H1 (cell line): ENCODE data around the gene PLCZ1. TPM values are rescaled to one million over a fixed set of nuclear protein-coding genes. Genes with fewer than 3 reads are reported as not detected.

ENCODE experiments used
- CTCF ChIA-PET: fragments of 300-600 bp; sonication (Branson Sonifier 250); formaldehyde crosslinking; loops from one replicate; lab custom pipeline; 2021; ENCODE audit not compliant: partially characterized antibody; lab: Charles Lee
- POLR2A ChIA-PET: fragments of 300-600 bp; sonication (Branson Sonifier 250); formaldehyde crosslinking; loops from one replicate; lab custom pipeline; 2021; ENCODE audit warnings: inconsistent platforms; ENCODE audit not compliant: partially characterized antibody; lab: Charles Lee
- DNase-seq, 2 experiments: peaks; one replicate each; pipeline versions ENCODE4 v3.0.0 to v3.0.0-alpha.2; 2010 to 2022; ENCODE audit warnings: low spot score in 2 of 2, low read depth in 1 of 2, mixed read lengths in 1 of 2
- FAIRE-seq: peaks from 2 replicates; lab custom pipeline; 2011; peaks lifted over from hg19 to GRCh38; lab: Jason Lieb, UNC
- H2AFZ ChIP-seq: 2 replicates; pipeline ENCODE4 v1.8.1; 2012; ENCODE audit warnings: low read length, inconsistent platforms
- H2AK5ac ChIP-seq: 2 replicates; pipeline ENCODE4 v1.6.1; 2013; ENCODE audit warnings: low read depth, low read length
- H2BK120ac ChIP-seq: replicated peaks from 2 replicates; pipeline ENCODE3; 2013; ENCODE audit warnings: low read depth, low read length, inconsistent platforms
- H2BK12ac ChIP-seq: 2 replicates; pipeline ENCODE4 v1.6.1; 2013; ENCODE audit warnings: low read depth, low read length
- H2BK15ac ChIP-seq: 2 replicates; pipeline ENCODE4 v1.6.1; 2013; ENCODE audit warnings: low read length
- H2BK20ac ChIP-seq: 2 replicates; pipeline ENCODE4 v1.6.1; 2013; ENCODE audit warnings: low read length
- H2BK5ac ChIP-seq: 2 replicates; pipeline ENCODE4 v1.6.1; 2013; ENCODE audit warnings: low read depth, low read length
- H3K14ac ChIP-seq: 2 replicates; pipeline ENCODE4 v1.6.1; 2013; ENCODE audit warnings: inconsistent platforms; ENCODE audit not compliant: insufficient read length
- H3K18ac ChIP-seq: 2 replicates; pipeline ENCODE4 v1.6.1; 2013; ENCODE audit warnings: low read length; ENCODE audit errors: extremely low read depth
- H3K23ac ChIP-seq: 2 replicates; pipeline ENCODE4 v1.6.1; 2013; ENCODE audit warnings: inconsistent platforms; ENCODE audit not compliant: insufficient read length
- H3K23me2 ChIP-seq: 2 replicates; pipeline ENCODE4 v1.6.1; 2013; ENCODE audit warnings: low read depth, low read length
- H3K27ac ChIP-seq: 2 replicates; pipeline ENCODE4 v1.6.1; 2011; ENCODE audit warnings: low read depth, low read length, inconsistent platforms
- H3K27me3 ChIP-seq, 4 experiments: replicated peaks in 1 of 4; 1 replicate in 1 of 4; 2 replicates in 3 of 4; pipeline versions ENCODE4 v1.6.1 to v1.8.1; 2011 to 2013; ENCODE audit warnings: low read length in 3 of 4, mild to moderate bottlenecking in 3 of 4, inconsistent platforms in 2 of 4, mixed read lengths in 2 of 4, moderate library complexity in 1 of 4; ENCODE audit not compliant: control insufficient read depth in 3 of 4, insufficient read depth in 3 of 4; ENCODE audit errors: extremely low read depth in 1 of 4
- H3K36me3 ChIP-seq, 4 experiments: 2 replicates each; pipeline versions ENCODE4 v1.6.1 to v1.8.1; 2011 to 2013; ENCODE audit warnings: mild to moderate bottlenecking in 4 of 4, low read length in 3 of 4, moderate library complexity in 2 of 4, control low read depth in 1 of 4, inconsistent platforms in 1 of 4; ENCODE audit not compliant: insufficient read depth in 4 of 4, control insufficient read depth in 2 of 4
- H3K4ac ChIP-seq: replicated peaks from 2 replicates; pipeline ENCODE3; 2013; ENCODE audit warnings: low read length, low read depth, mixed read lengths, inconsistent platforms; ENCODE audit not compliant: insufficient read length
- H3K4me1 ChIP-seq, 4 experiments: replicated peaks in 1 of 4; 1 replicate in 1 of 4; 2 replicates in 3 of 4; pipeline versions ENCODE4 v1.6.1 to v1.8.1; 2011 to 2013; ENCODE audit warnings: low read length in 3 of 4, inconsistent platforms in 2 of 4, mixed read lengths in 1 of 4; ENCODE audit not compliant: insufficient read depth in 4 of 4, control insufficient read depth in 3 of 4
- H3K4me2 ChIP-seq, 2 experiments: 2 replicates each; pipeline versions ENCODE4 v1.6.1 to v1.8.1; 2011 to 2013; ENCODE audit warnings: low read depth in 2 of 2, low read length in 2 of 2, control low read depth in 1 of 2, inconsistent platforms in 1 of 2, mild to moderate bottlenecking in 1 of 2; ENCODE audit not compliant: insufficient read depth in 1 of 2
- H3K4me3 ChIP-seq, 4 experiments: fragments of 200-600, 300-600 bp in 1 of 4; sonication (generic), shearing (Covaris generic), sonication (Bioruptor Twin) in 1 of 4; 2 replicates each; pipeline versions ENCODE4 v1.5.1 to v1.8.1; 2011 to 2016; ENCODE audit warnings: low read length in 4 of 4, low read depth in 3 of 4, control low read depth in 2 of 4, inconsistent platforms in 2 of 4, mild to moderate bottlenecking in 2 of 4, mixed read lengths in 1 of 4, moderate library complexity in 1 of 4; ENCODE audit not compliant: insufficient read depth in 2 of 4; ENCODE audit errors: extremely low read depth in 1 of 4
- H3K56ac ChIP-seq: replicated peaks from 2 replicates; pipeline ENCODE3; 2013; ENCODE audit warnings: low read depth, mild to moderate bottlenecking, mixed read lengths, low read length, inconsistent platforms; ENCODE audit not compliant: insufficient read length
- H3K79me1 ChIP-seq: 2 replicates; pipeline ENCODE4 v1.6.1; 2013; ENCODE audit warnings: low read depth, low read length, control low read depth
- H3K79me2 ChIP-seq, 2 experiments: 2 replicates each; pipeline versions ENCODE4 v1.6.1 to v1.8.1; 2012 to 2013; ENCODE audit warnings: low read length in 2 of 2, mild to moderate bottlenecking in 2 of 2, inconsistent platforms in 1 of 2; ENCODE audit not compliant: insufficient read depth in 2 of 2, control insufficient read depth in 1 of 2
- H3K9ac ChIP-seq, 4 experiments: replicated peaks in 1 of 4; 1 replicate in 1 of 4; 2 replicates in 3 of 4; pipeline versions ENCODE4 v1.6.1 to v1.8.1; 2011 to 2013; ENCODE audit warnings: low read depth in 3 of 4, low read length in 3 of 4, control low read depth in 2 of 4, mild to moderate bottlenecking in 2 of 4, moderate library complexity in 2 of 4, inconsistent platforms in 1 of 4; ENCODE audit errors: extremely low read depth in 1 of 4
- H3K9me3 ChIP-seq, 2 experiments: 2 replicates each; pipeline versions ENCODE4 v1.6.1 to v1.8.1; 2012 to 2013; ENCODE audit warnings: mild to moderate bottlenecking in 2 of 2, moderate library complexity in 2 of 2, control low read depth in 1 of 2, inconsistent platforms in 1 of 2, low read depth in 1 of 2, low read length in 1 of 2, mixed read lengths in 1 of 2; ENCODE audit not compliant: insufficient read depth in 2 of 2
- H4K20me1 ChIP-seq, 2 experiments: replicated peaks in 1 of 2; 2 replicates each; pipeline versions ENCODE3 to v1.8.1; 2011 to 2013; ENCODE audit warnings: inconsistent platforms in 2 of 2, low read length in 2 of 2, mild to moderate bottlenecking in 1 of 2; ENCODE audit not compliant: insufficient read depth in 2 of 2, control insufficient read depth in 1 of 2
- H4K5ac ChIP-seq: 2 replicates; pipeline ENCODE4 v1.6.1; 2013; ENCODE audit warnings: low read length, low read depth, mixed read lengths, inconsistent platforms; ENCODE audit not compliant: insufficient read length
- H4K8ac ChIP-seq: 2 replicates; pipeline ENCODE4 v1.8.0; 2013; ENCODE audit warnings: mild to moderate bottlenecking, moderate library complexity, low read length, inconsistent platforms; ENCODE audit not compliant: insufficient read depth; ENCODE audit errors: extremely low read depth
- H4K91ac ChIP-seq: replicated peaks from 2 replicates; pipeline ENCODE3; 2013; ENCODE audit warnings: low read length, mixed read lengths, inconsistent platforms; ENCODE audit not compliant: insufficient read length
- CEBPB ChIP-seq: IDR thresholded peaks from 2 replicates; pipeline ENCODE4 v1.6.1; 2012; ENCODE audit warnings: low read depth, low read length
- FOSL1 ChIP-seq: IDR thresholded peaks from 2 replicates; pipeline ENCODE4 v1.6.1; 2011; ENCODE audit warnings: mild to moderate bottlenecking, low read depth, low read length, moderate library complexity; ENCODE audit not compliant: insufficient read depth
- KDM1A ChIP-seq: fragments of 200-600, 300-600 bp; sonication (generic); IDR thresholded peaks from 2 replicates; pipeline ENCODE4 v1.7.1; 2016; ENCODE audit warnings: mild to moderate bottlenecking, low read length, borderline replicate concordance
- POLR2A ChIP-seq, 2 experiments: IDR thresholded peaks; 1 replicate in 1 of 2; 2 replicates in 1 of 2; pipeline ENCODE4 v1.6.1; 2011; ENCODE audit warnings: low read depth in 2 of 2, low read length in 2 of 2, mild to moderate bottlenecking in 2 of 2; ENCODE audit errors: control extremely low read depth in 1 of 2
- SIX5 ChIP-seq: IDR thresholded peaks from 2 replicates; pipeline ENCODE4 v1.6.1; 2011; ENCODE audit warnings: mild to moderate bottlenecking, low read depth, low read length
- SP4 ChIP-seq: IDR thresholded peaks from 2 replicates; pipeline ENCODE4 v1.6.1; 2012; ENCODE audit warnings: low read length, inconsistent platforms
- TAF7 ChIP-seq: optimal IDR thresholded peaks from 2 replicates; pipeline ENCODE3; 2011; ENCODE audit warnings: low read depth, mild to moderate bottlenecking, inconsistent platforms, low read length, moderate library complexity, borderline replicate concordance
- TEAD4 ChIP-seq: IDR thresholded peaks from 2 replicates; pipeline ENCODE4 v1.6.1; 2012; ENCODE audit warnings: low read depth, low read length, inconsistent platforms, mixed read lengths
- WGBS, 2 experiments: shearing (Covaris generic) in 1 of 2; methylation state at CpG; one replicate each; pipeline versions ENCODE4 v1.1.6 to v1.1.7; 2013 to 2015; ENCODE audit warnings: low lambda C conversion rate in 2 of 2, mixed read lengths in 2 of 2, inconsistent platforms in 1 of 2, low coverage in 1 of 2, missing lambda C conversion rate in 1 of 2; ENCODE audit not compliant: insufficient replicate concordance in 2 of 2, insufficient coverage in 1 of 2, insufficient read length in 1 of 2; ENCODE audit errors: extremely low coverage in 1 of 2, missing lambda C conversion rate in 1 of 2; 5-methylcytosine and 5-hydroxymethylcytosine counted together
- polyA plus RNA-seq, 7 experiments: library from polyadenylated mRNA; depleted of rRNA in 3 of 7; stranded (reverse) in 5 of 7; unstranded in 2 of 7; fragments of >200 nt in 5 of 7; fragments of 200-250 nt in 2 of 7; gene quantifications; 1 replicate in 5 of 7; 2 replicates in 1 of 7; 4 replicates in 1 of 7; pipeline versions ENCODE4 v1.2.1 to v1.2.3, GENCODE V29; 2011 to 2013; ENCODE audit warnings: missing spikeins in 2 of 7, mixed read lengths in 2 of 7
- total RNA-seq: library from RNA; stranded (reverse); fragmentation: NEBNext Ultra II Directional; extraction: Animal tissue kit (Norgen Biotek cat#: 25700); gene quantifications from 2 replicates; pipeline ENCODE4 v1.2.1, GENCODE V29; 2021
- TF ChIP-seq, protein P1 (sequence below): IDR thresholded peaks from 2 replicates; pipeline ENCODE4 v1.6.1; 2011; ENCODE audit warnings: low read depth, mild to moderate bottlenecking, low read length; ENCODE audit not compliant: insufficient read depth
- TF ChIP-seq, protein P2 (sequence below): IDR thresholded peaks from 2 replicates; pipeline ENCODE4 v1.6.1; 2011; ENCODE audit warnings: low read length, improper control_type of control experiment

Gene PLCZ1
- total and polyA plus RNA-seq, 2 of the 8 experiments (the other 6 are each of a cell fraction or from before 2014, with no cell fraction given) = not detected

DNA sequence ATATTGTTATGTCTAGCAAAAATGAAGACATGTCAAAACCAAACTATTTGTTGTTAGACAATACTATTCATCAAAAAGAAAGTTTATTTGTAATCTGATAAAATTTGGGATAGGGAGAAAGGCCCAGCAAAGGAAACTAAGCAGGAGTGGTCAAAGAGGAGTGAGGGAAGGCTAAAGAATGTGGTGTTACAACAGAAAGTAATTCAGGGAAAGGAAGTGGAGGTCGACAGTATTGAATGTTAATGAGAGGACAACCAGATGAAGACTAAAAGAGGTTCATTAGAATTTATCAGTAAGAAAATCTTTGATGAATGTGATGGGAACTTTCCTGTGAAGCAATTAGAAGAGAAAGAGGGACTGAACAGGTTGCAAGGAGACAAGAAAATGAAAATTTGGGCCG, 33.9 kb downstream of the PLCZ1 start:
- H3K23me2 ChIP-seq = no peaks in the 10 kb centered on the region
- no peak overlapping the region for H3K18ac ChIP-seq
- peaks cover 0 to 4% of the 10 kb centered on the region in 2 experiments; a peak in 1 of 4 replicates for H3K9me3 ChIP-seq
- H3K36me3 ChIP-seq = no peaks in the 10 kb centered on the region
- no peaks in the 10 kb centered on the region for H3K79me1 ChIP-seq
- H3K4ac ChIP-seq = no peak overlapping the region
- no peak overlapping the region for H2BK12ac ChIP-seq
- H3K56ac ChIP-seq = no peak overlapping the region
- WGBS, 2 experiments = 80% methylated on average over 2 of the region's 2 CpGs; no CpG with 5 or more reads in 1 of the 2 experiments
- no peak overlapping the region for H2AK5ac ChIP-seq
- H3K4me3 ChIP-seq = no peak overlapping the region
- H3K27me3 ChIP-seq = no peaks in the 10 kb centered on the region
- no peaks in the 10 kb centered on the region for H4K20me1 ChIP-seq
- H4K8ac ChIP-seq = no peak overlapping the region
- no peaks in the 10 kb centered on the region for H3K79me2 ChIP-seq
- H3K4me1 ChIP-seq = no peaks in the 10 kb centered on the region
- no peak overlapping the region for H3K14ac ChIP-seq
- no peak overlapping the region for H3K9ac ChIP-seq
- H2AFZ ChIP-seq = no peak overlapping the region
- no peak overlapping the region for H2BK5ac ChIP-seq
- no peak overlapping the region for H2BK20ac ChIP-seq
- POLR2A ChIA-PET = no interaction called here
- no peak overlapping the region for H3K27ac ChIP-seq
- CTCF ChIA-PET = no interaction called here
- no peak overlapping the region for H4K5ac ChIP-seq
- H3K23ac ChIP-seq = no peak overlapping the region
- FAIRE-seq (no peak), DNase-seq (no peak)
- no peak overlapping the region for H2BK120ac ChIP-seq
- H3K4me2 ChIP-seq = no peak overlapping the region
- no peak overlapping the region for H4K91ac ChIP-seq
- no peak overlapping the region for H2BK15ac ChIP-seq
- TF ChIP-seq, protein P1, sequence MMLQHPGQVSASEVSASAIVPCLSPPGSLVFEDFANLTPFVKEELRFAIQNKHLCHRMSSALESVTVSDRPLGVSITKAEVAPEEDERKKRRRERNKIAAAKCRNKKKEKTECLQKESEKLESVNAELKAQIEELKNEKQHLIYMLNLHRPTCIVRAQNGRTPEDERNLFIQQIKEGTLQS = no peak
- TF ChIP-seq TEAD4 = no peak
- TF ChIP-seq SIX5 = no peak
- no peak for TF ChIP-seq POLR2A (IDR thresholded peaks at IDR 0.05; ENCODE audit: control extremely low read depth in 1 of 2, low read depth in 2 of 2, low read length in 2 of 2)
- no peak for TF ChIP-seq KDM1A
- no peak for TF ChIP-seq CEBPB
- no peak for TF ChIP-seq FOSL1
- no peak for TF ChIP-seq SP4
- TF ChIP-seq TAF7 = no peak
- TF ChIP-seq, protein P2, sequence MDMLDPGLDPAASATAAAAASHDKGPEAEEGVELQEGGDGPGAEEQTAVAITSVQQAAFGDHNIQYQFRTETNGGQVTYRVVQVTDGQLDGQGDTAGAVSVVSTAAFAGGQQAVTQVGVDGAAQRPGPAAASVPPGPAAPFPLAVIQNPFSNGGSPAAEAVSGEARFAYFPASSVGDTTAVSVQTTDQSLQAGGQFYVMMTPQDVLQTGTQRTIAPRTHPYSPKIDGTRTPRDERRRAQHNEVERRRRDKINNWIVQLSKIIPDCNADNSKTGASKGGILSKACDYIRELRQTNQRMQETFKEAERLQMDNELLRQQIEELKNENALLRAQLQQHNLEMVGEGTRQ = no peak
